GM18858 (cell line): ENCODE measurements around the gene HSPB9.

Experiments
- ATAC-seq: cut with Tn5 transposase; IDR thresholded peaks from one replicate; pipeline ENCODE4 v1.9.1; 2021; ENCODE audit not compliant: unreplicated experiment

HSPB9 gene, protein sequence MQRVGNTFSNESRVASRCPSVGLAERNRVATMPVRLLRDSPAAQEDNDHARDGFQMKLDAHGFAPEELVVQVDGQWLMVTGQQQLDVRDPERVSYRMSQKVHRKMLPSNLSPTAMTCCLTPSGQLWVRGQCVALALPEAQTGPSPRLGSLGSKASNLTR

GRCh38 chr17:42122371-42123303 lies at the start of gene HSPB9:
HSPB9 (plus strand) TSS chr17:42122804; CDS start chr17:42122851, 47 bp downstream.
- no peak for ATAC-seq

- no peak for ATAC-seq
Observed at GRCh38 chr17:42075789-42076188, 46.8 kb upstream of the HSPB9 start.

DNA sequence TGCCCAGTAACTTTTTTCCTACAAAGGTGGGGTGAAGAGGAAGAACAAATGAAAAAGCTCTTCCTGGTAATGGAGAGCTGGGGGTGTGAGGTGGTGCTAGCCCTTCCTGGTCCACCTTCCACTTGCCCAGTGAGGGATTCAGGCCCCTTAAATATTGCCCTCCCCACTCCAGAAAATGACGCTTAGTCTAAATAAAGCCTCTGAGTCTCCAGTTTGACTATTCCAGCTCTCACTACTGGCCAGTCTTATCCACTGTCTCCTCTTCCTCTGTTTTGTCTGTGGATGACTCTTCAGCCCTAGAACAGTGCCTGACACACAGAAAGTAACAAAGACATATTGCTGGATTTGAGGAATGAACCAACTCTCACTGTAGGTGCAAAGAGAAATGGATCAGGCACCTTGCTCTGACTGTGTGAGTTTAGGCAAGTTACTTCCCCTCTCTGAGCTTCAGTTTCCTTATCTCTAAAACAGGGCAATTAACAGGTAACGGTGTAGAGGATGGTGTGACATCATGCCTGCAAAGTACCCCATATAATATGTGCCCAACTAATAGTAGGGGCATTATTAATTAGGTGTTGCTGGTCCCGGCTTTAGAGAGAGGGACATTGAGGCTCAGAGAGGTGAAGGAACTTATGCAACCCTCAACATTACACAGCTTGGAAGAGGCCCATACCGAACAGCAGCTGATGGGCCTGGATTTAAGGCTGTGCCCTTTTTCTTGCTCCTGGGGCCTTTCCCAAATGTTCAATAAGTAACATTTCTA lies 45.6 kb upstream of the HSPB9 start:
- no peak for ATAC-seq

- no peak for ATAC-seq
Observed at GRCh38 chr17:42077755-42078154, 44.8 kb upstream of the HSPB9 start.

GRCh38 chr17:42078396-42079043 lies 44.1 kb upstream of the HSPB9 start:
- ATAC-seq = no peak

DNA sequence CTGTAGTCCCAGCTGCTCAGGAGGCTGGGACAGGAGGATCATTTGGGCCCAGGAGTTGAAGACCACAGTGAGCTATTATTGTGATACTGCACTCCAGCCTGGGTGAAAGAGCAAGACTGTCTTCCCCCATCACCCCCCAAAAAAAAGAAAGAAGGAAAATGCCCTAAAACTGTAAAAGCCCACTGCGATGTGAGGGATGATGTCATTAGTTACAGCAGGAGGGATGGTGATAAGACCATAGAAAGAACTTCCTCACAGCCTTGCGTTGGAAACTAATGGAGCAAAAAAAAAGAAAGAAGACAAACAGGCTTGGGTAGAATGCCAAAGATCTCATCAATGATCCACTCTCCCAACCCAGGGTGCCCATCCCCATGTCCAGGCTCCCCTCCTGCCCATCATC lies 43.1 kb upstream of the HSPB9 start:
- ATAC-seq = no peak

GRCh38 chr17:42081516-42082129 lies 41.0 kb upstream of the HSPB9 start:
- ATAC-seq = no peak

DNA sequence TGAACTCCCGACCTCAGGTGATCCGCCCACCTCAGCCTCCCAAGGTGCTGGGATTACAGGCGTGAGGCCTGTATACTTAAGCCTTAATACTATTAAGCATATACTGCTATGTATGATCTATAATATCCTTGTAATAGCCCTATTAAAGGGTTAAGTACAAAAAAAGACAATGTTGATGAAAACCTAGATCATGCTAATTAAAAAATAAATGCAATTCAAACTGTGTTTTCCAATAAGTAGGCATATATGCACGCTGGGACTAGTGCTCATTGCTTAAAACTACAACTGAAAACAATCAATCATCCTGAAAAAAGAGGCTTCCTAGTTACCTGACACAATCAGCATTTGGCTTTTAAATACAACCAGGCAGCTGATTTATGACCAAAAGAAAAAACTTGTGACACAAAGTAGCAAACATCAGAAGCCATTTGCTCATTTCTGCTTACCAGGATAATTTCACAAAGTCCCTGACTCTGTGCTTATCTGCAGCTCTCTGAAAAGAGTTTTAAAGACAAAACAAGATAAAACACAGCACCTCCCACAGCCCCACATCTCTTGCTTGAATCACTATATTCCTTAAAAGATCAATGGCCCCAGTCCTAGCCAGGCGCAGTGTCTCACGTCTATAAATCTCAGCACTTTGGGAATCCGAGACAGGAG lies 35.4 kb upstream of the HSPB9 start:
- ATAC-seq = no peak

GRCh38 chr17:42087736-42088705 lies 34.6 kb upstream of the HSPB9 start:
- no peak for ATAC-seq

DNA sequence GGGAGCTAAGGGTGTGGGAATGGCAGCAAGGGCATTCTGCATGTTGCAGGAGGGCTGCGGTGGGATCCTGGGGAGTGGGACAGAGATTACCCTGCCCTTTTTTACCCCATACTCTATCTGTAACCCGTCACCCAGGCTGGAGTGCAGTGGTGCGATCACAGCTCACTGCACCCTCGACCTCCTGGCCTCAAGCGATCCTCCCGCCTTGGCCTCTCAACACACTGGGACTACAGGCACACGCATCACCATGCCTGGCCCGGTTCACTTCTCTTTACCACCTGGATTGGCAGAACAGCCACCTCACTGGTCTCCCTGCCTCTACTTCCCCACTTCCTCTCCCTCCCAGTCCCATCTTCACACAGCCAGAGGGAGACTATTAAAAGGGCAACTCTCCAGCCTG lies 33.9 kb upstream of the HSPB9 start:
- ATAC-seq = no peak

DNA sequence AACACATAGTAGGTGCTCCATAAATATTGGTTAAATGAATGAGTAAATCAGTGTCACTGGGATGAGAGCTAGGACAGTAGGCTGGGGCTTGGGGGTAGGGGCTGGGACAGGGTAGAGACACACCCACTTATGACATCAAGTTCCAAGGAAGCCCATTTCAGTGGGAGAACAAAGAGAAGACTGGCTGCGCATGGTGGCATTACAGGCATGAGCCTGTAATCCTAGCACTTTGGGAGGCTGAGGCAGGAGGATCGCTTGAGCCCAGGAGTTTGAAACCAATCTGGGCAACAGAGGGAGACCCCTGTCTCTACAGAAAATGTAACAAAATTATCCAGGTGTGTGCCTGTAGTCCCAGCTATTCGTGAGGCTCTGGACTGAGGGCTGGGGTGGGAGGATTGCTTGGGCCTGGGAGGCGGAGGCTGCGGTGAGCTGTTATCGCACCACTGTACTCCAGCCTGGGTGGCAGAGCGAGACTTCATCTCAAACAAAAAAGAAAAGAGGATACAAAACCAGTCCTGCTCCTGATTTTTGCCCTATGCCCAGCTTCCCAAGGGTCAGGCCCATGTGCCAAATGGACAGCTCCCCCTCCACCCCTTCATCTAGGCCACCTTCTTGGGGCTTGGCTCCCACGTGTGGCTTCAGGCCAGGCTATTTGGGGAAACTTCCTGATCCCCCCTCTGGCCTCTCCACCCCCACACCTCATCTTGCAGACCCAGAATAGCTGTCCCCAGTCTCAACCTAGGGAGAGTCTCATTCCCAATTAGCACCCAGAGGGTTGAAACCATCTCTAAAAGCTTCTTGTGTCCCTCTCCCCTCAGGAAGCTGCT lies 31.4 kb upstream of the HSPB9 start:
- ATAC-seq = no peak

DNA sequence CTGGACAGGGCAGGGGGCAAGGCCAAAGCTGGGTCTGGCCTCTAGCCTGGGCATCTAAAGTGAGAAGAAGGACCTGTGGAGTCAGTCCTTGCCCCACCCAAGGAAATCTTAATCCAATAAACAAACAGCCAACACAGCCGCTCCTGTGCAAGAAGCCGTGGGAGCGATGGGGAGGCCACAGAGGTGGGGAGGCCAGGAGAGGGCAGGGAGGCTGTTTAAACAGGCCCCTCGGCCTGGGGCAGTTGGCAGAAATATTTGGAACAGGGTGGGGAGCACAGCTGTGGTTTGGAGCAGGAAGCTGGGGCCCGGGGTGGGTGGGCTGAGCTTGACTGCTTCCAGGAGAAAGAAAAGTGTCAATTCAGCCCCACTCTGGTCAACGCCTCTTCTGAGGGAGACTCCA lies 29.7 kb upstream of the HSPB9 start:
- ATAC-seq = no peak

DNA sequence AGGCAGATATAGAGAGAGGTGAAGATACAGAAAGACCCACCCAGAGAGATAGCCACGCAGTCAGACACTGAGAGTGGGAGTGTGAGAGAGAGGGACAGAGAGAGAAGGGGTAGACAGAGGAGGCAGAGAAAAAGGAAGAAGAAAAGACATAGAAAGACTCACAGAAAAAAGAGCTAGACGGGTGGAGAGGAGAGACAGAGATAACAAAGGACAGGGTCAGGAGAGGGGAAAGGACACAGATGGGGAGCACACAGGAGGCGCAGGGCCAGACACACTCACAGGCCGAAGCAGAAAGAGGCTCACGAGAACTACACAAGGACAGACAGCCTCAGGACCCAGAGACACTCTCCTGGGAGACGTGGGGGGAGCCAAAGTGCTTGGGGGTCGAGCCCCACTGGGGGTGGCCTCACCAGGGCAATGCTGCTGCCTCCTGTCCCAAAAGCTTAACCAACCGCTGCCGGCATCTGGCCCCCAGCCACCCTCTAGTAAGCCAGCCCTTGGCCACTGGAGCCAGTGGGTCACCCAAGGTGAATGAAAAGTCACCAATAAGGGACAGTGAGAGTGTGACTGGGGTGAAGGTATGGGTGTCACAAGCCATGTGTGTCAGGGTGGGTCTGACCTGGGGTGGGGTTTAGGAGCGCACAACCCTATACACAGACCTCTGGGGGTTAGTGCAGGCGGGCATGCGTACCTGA lies 28.1 kb upstream of the HSPB9 start:
- no peak for ATAC-seq

DNA sequence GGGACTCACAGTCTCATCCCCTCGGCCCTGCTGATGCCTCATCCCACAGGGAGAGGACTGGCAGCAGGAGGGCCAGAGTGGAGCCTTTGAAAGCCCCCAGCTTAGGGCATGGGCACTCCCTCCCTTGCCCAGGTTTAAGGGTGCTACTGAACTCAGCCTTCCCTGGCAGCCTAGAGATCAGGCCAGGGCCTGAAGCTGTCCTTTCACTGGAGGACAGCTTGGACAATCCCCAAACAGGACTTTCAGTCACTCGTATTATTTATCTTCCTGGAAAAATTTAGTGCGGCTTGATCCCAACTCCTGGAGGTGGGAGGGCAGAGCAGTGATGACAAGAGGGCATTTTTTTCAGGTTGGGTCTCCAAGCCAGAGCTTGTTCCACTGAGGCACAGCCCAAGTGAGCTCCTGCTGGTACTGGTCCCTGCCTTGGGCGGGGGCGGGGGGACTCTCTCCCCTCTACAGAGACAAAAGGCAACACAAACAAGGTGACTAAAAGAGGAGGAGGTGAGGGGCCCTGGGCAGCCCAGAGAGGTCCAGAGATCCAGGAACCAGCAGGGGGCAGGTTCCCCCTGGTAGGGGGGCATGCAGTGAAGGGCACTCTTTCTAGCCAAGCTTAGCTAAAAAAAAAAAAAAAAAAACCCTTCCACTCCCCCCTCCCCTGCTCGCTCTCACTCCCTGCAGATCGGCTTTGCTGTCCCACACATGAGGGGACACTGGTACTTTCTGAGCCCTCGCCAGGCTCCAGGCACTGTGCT lies 26.1 kb upstream of the HSPB9 start:
- ATAC-seq = no peak

GRCh38 chr17:42097691-42098631 lies 24.6 kb upstream of the HSPB9 start, which contains the start of gene ZNF385C:
ZNF385C (minus strand) TSS chr17:42098473; CDS start chr17:42063056, 35,417 bp downstream.
- ATAC-seq = no peak
